HepG2 (cell line): ENCODE data around the gene METTL2A. TPM values are rescaled to one million over a fixed set of nuclear protein-coding genes. Genes with fewer than 3 reads are reported as not detected.

ENCODE experiments used
- ATAC-seq: fragments of 200-7000 bp; cut with Tn5 transposase; 3 replicates; pipeline ENCODE4 v1.9.1; 2020; ENCODE audit warnings: mild to moderate bottlenecking, moderate library complexity
- BruUV-seq: library from RNA; stranded (reverse); fragments of 400-500 nt; replicated peaks from 2 replicates; lab custom pipeline; 2021; lab: Mats Ljungman, UMichigan
- CTCF ChIA-PET: fragments of 300-600 bp; formaldehyde crosslinking; extraction: SDS; loops from one replicate; lab custom pipeline; 2021; ENCODE audit warnings: low total read pairs, inconsistent platforms, low intra/inter-chr PET ratio; lab: Yijun Ruan, JAX
- POLR2A ChIA-PET: fragments of 350-600 bp; sonication (Branson Sonifier 250); formaldehyde crosslinking; loops from one replicate; lab custom pipeline; 2020; ENCODE audit warnings: antibody characterized with exemption, inconsistent platforms; lab: Yijun Ruan, JAX
- DNase-seq: peaks from one replicate; pipeline ENCODE4 v3.0.0-alpha.2; 2015; ENCODE audit warnings: low spot score
- FAIRE-seq: peaks from 3 replicates; lab custom pipeline; 2011; peaks lifted over from hg19 to GRCh38; lab: Jason Lieb, UNC
- H2AFZ ChIP-seq: one replicate; pipeline ENCODE4 v1.6.1; 2011; ENCODE audit warnings: low read length, inconsistent platforms
- H3K27ac ChIP-seq: fragments of 300-600 bp; 3 replicates; pipeline ENCODE4 v1.8.0; 2011; ENCODE audit warnings: mixed run types, mild to moderate bottlenecking, mixed read lengths, low read length, inconsistent platforms; ENCODE audit not compliant: insufficient read depth; ENCODE audit errors: extremely low read length
- H3K27me3 ChIP-seq, 2 experiments: fragments of 200-600 bp in 1 of 2; 2 replicates in 1 of 2; 3 replicates in 1 of 2; pipeline versions ENCODE4 v1.6.0 to v1.8.0; 2011; ENCODE audit warnings: low read length in 2 of 2, mild to moderate bottlenecking in 2 of 2, moderate library complexity in 2 of 2, inconsistent platforms in 1 of 2; ENCODE audit not compliant: insufficient read depth in 2 of 2, control insufficient read depth in 1 of 2
- H3K36me3 ChIP-seq, 2 experiments: fragments of 200-600 bp in 1 of 2; replicated peaks in 1 of 2; 2 replicates in 1 of 2; 3 replicates in 1 of 2; pipeline versions ENCODE4 v1.5.1 to v1.8.0; 2011; ENCODE audit warnings: low read length in 2 of 2, inconsistent platforms in 1 of 2; ENCODE audit not compliant: insufficient read depth in 2 of 2, control insufficient read depth in 1 of 2
- H3K4me1 ChIP-seq: 2 replicates; pipeline ENCODE4 v1.5.1; 2012; ENCODE audit warnings: low read length, inconsistent platforms; ENCODE audit not compliant: insufficient read depth
- H3K4me2 ChIP-seq: 2 replicates; pipeline ENCODE4 v1.6.0; 2011; ENCODE audit warnings: low read depth, low read length, inconsistent platforms
- H3K4me3 ChIP-seq, 3 experiments: fragments of 200-600 bp in 1 of 3; sonication (generic), shearing (Covaris generic) in 1 of 3; replicated peaks in 1 of 3; 2 replicates each; pipeline ENCODE4 v1.5.1; 2011 to 2016; ENCODE audit warnings: low read length in 3 of 3, inconsistent platforms in 2 of 3, low read depth in 2 of 3, mild to moderate bottlenecking in 2 of 3, control low read depth in 1 of 3, mixed read lengths in 1 of 3; ENCODE audit not compliant: insufficient read depth in 1 of 3
- H3K79me2 ChIP-seq: one replicate; pipeline ENCODE4 v1.6.1; 2011; ENCODE audit warnings: low read length, inconsistent platforms; ENCODE audit not compliant: insufficient read depth
- H3K9ac ChIP-seq: 2 replicates; pipeline ENCODE4 v1.6.0; 2011; ENCODE audit warnings: mild to moderate bottlenecking, low read depth, low read length, inconsistent platforms; ENCODE audit not compliant: insufficient read depth
- H3K9me3 ChIP-seq: 2 replicates; pipeline ENCODE4 v1.5.1; 2012; ENCODE audit warnings: mild to moderate bottlenecking, low read length
- H4K20me1 ChIP-seq: 2 replicates; pipeline ENCODE4 v1.6.0; 2011; ENCODE audit warnings: inconsistent platforms, mild to moderate bottlenecking, low read length, moderate library complexity; ENCODE audit not compliant: insufficient read depth
- CREB1 ChIP-seq, 2 experiments: fragments of 450-650 bp in 1 of 2; IDR thresholded peaks; 2 replicates each; pipeline ENCODE4 v1.6.1; 2016 to 2017; ENCODE audit warnings: control low read depth in 1 of 2, mild to moderate bottlenecking in 1 of 2, missing compliant biosample characterization in 1 of 2, missing genetic modification characterization in 1 of 2
- FOXA3 ChIP-seq: IDR thresholded peaks from 2 replicates; pipeline ENCODE4 v1.6.1; 2016; ENCODE audit warnings: missing genetic modification reagents, missing compliant biosample characterization
- GPBP1L1 ChIP-seq: sonication (generic); formaldehyde crosslinking; IDR thresholded peaks from 2 replicates; pipeline ENCODE4 v1.5.0; 2020; ENCODE audit warnings: mild to moderate bottlenecking, missing genetic modification reagents
- ISL2 ChIP-seq: sonication (generic); formaldehyde crosslinking; IDR thresholded peaks from 2 replicates; pipeline ENCODE4 v1.5.0; 2020; ENCODE audit warnings: missing genetic modification reagents
- PRPF4 ChIP-seq: fragments of 200-400 bp; formaldehyde crosslinking; IDR thresholded peaks from 2 replicates; pipeline ENCODE4 v1.6.1; 2016; ENCODE audit warnings: low read length, low read depth; ENCODE audit not compliant: poor library complexity, severe bottlenecking
- SOX13 ChIP-seq, 3 experiments: fragments of 450-650 bp in 1 of 3; sonication (generic) in 1 of 3; formaldehyde crosslinking in 1 of 3; IDR thresholded peaks in 2 of 3; conservative IDR thresholded peaks in 1 of 3; 2 replicates each; pipeline versions ENCODE4 v1.5.0 to v1.6.1; 2016 to 2020; ENCODE audit warnings: antibody characterized with exemption in 1 of 3, mild to moderate bottlenecking in 1 of 3, missing compliant biosample characterization in 1 of 3, missing genetic modification reagents in 1 of 3, moderate library complexity in 1 of 3
- ZNF598 ChIP-seq: sonication (generic); formaldehyde crosslinking; IDR thresholded peaks from 2 replicates; pipeline ENCODE4 v1.5.1; 2020; ENCODE audit warnings: mild to moderate bottlenecking, missing genetic modification reagents, borderline replicate concordance
- ZNF891 ChIP-seq: sonication (generic); formaldehyde crosslinking; IDR thresholded peaks from 2 replicates; pipeline ENCODE4 v1.5.0; 2020; ENCODE audit warnings: mild to moderate bottlenecking, missing genetic modification reagents
- WGBS: methylation state at CpG from one replicate; pipeline ENCODE4 v1.1.6; 2017; ENCODE audit warnings: low lambda C conversion rate; 5-methylcytosine and 5-hydroxymethylcytosine counted together
- in situ Hi-C: cut with HindIII; loops from 2 replicates; pipeline ENCODE4 v1.10.0; 2017; ENCODE audit warnings: low pct_unique_long_range_greater_than_20kb; ENCODE audit not compliant: extremely low pct_ligation_motif_present
- intact Hi-C: fragments of 100-400 bp; cut with micrococcal nuclease; formaldehyde crosslinking; loops from one replicate; pipeline ENCODE4 v1.10.0; 2022; ENCODE audit not compliant: unreplicated experiment
- polyA plus RNA-seq, 8 experiments: library from polyadenylated mRNA; depleted of rRNA in 3 of 8; stranded (reverse) in 7 of 8; unstranded in 1 of 8; fragments of >200 nt; fragmentation: Illumina TruSeq in 4 of 8; extraction: Trizol in 4 of 8; gene quantifications; 2 replicates each; pipeline versions ENCODE4 v1.2.1 to v1.2.3, GENCODE V29; 2011 to 2016; ENCODE audit warnings: low read depth in 4 of 8, missing spikeins in 1 of 8, mixed read lengths in 1 of 8; ENCODE audit not compliant: insufficient read depth in 1 of 8
- total RNA-seq, 5 experiments: library from RNA; depleted of rRNA; stranded (reverse); fragments of >200 nt; fragmentation: Illumina TruSeq; extraction: Trizol; gene quantifications; 2 replicates each; pipeline ENCODE4 v1.2.3, GENCODE V29; 2016; ENCODE audit warnings: low read depth in 1 of 5

Gene METTL2A
- total and polyA plus RNA-seq, 2 of the 13 experiments (the other 11 are each of a cell fraction or from before 2014, with no cell fraction given): 15.6 to 32.3 TPM

- H3K27me3 ChIP-seq: no peaks in the 10 kb centered on the region
- in situ Hi-C loops (no loop called here), intact Hi-C loops (no loop called here)
- CTCF ChIA-PET: no interaction called here
- H3K4me2 ChIP-seq: no peak overlapping the region
- H4K20me1 ChIP-seq: no peaks in the 10 kb centered on the region
- 9% methylated on average over 1 of the region's 1 CpG for WGBS
- H3K4me3 ChIP-seq: no peak overlapping the region
- H3K36me3 ChIP-seq: no peaks in the 10 kb centered on the region
- TF ChIP-seq SOX13 (IDR thresholded peaks at IDR 0.05): no peak
- TF ChIP-seq SOX13 (CRISPR knock-in tag; conservative IDR thresholded peaks at IDR 0.05 in 1 of 2, IDR thresholded peaks at IDR 0.05 in 1 of 2): no peak
- no peak for TF ChIP-seq CREB1 (IDR thresholded peaks at IDR 0.05)
- no peak for TF ChIP-seq CREB1 (CRISPR knock-in tag; IDR thresholded peaks at IDR 0.05)
- TF ChIP-seq ZNF891: no peak
- TF ChIP-seq GPBP1L1: no peak
- TF ChIP-seq ZNF598: no peak
- no peak for TF ChIP-seq PRPF4
- TF ChIP-seq FOXA3 (CRISPR knock-in tag): no peak
- TF ChIP-seq ISL2 (CRISPR knock-in tag): no peak
- H2AFZ ChIP-seq: no peak overlapping the region
- H3K27ac ChIP-seq: no peak overlapping the region
- H3K4me1 ChIP-seq: peaks cover 2% of the 10 kb centered on the region
- H3K9ac ChIP-seq: no peak overlapping the region
- DNase-seq: no peak
- H3K79me2 ChIP-seq: no peaks in the 10 kb centered on the region
- POLR2A ChIA-PET: no interaction called here
- no TSS peak for BruUV-seq
- FAIRE-seq: no peak
- no peak for ATAC-seq
- no peaks in the 10 kb centered on the region for H3K9me3 ChIP-seq
Observed at GRCh38 chr17:62398891-62399290, 24.8 kb upstream of the METTL2A start.
